Measurements from ENCODE around the gene BIRC7. TPM values are rescaled to one million over a fixed set of nuclear protein-coding genes. Genes with fewer than 3 reads are reported as not detected.

The BIRC7 gene
- total RNA-seq, 1 experiment from 2014 or later = 0.96 TPM

- no TSS peak for BruUV-seq (replicated peaks)
- TF ChIP-seq SIN3A (IDR thresholded peaks at IDR 0.05; ENCODE audit: low read depth) (no peak), TCF7L2 (IDR thresholded peaks at IDR 0.05; ENCODE audit: borderline replicate concordance, extremely low read depth, insufficient read depth, insufficient read length) (no peak), POLR2A (IDR thresholded peaks at IDR 0.05; ENCODE audit: borderline replicate concordance, extremely low read depth, insufficient read depth, insufficient read length) (no peak), JUND (IDR thresholded peaks at IDR 0.05) (no peak), ZBTB33 (IDR thresholded peaks at IDR 0.05; ENCODE audit: extremely low read depth, insufficient replicate concordance, low read length) (no peak), RAD21 (IDR thresholded peaks at IDR 0.05; ENCODE audit: low read depth) (no peak), EZH2phosphoT487 (IDR thresholded peaks at IDR 0.05; ENCODE audit: borderline replicate concordance) (no peak), FOSL1 (IDR thresholded peaks at IDR 0.05; ENCODE audit: low read depth) (no peak; the same call in 1 of the 2 replicates), ZNF274 (IDR thresholded peaks at IDR 0.05; ENCODE audit: low read depth, low read length) (no peak), CBX3 (IDR thresholded peaks at IDR 0.05; ENCODE audit: low read depth) (no peak), CTCF (IDR thresholded peaks at IDR 0.05 in 2 of 3, conservative IDR thresholded peaks at IDR 0.05 in 1 of 3; ENCODE audit: borderline replicate concordance in 1 of 3, insufficient read depth in 1 of 3, low read depth in 2 of 3, low read length in 2 of 3) (no peak), CEBPB (IDR thresholded peaks at IDR 0.05; ENCODE audit: low read depth) (no peak), ELF1 (IDR thresholded peaks at IDR 0.05; ENCODE audit: borderline replicate concordance, low read depth) (no peak), SRF (IDR thresholded peaks at IDR 0.05; ENCODE audit: low read depth) (no peak), EGR1 (IDR thresholded peaks at IDR 0.05; ENCODE audit: low read depth) (no peak), MAX (IDR thresholded peaks at IDR 0.05) (peak; percentile 56; the same call in 1 of the 2 replicates), SP1 (IDR thresholded peaks at IDR 0.05; ENCODE audit: low read depth) (no peak; the same call in none of the 2 replicates), ZFX (IDR thresholded peaks at IDR 0.05) (no peak), POLR2AphosphoS5 (IDR thresholded peaks at IDR 0.05; ENCODE audit: low read depth, low read length) (peak; percentile 45; the same call in 1 of the 2 replicates), YY1 (IDR thresholded peaks at IDR 0.05; ENCODE audit: extremely low read depth, insufficient replicate concordance, low read depth, low read length) (peak; percentile 18), ATF3 (IDR thresholded peaks at IDR 0.05) (no peak)
- intact Hi-C loops (cut with micrococcal nuclease) = loop anchor here (5.0 kb wide), 1 partner anchor 40 kb away; the partner anchor contains the start of gene ARFGAP1
- no peaks in the 10 kb centered on the region for H3K9me3 ChIP-seq (ENCODE audit: control insufficient read depth in 1 of 2, insufficient read depth in 1 of 2, low read depth in 1 of 2, low read length in 2 of 2)
- peak overlapping the region; percentile 1 to 42; a peak in 3 of 4 replicates for H3K4me3 ChIP-seq (replicated peaks in 1 of 2; ENCODE audit: low read depth in 1 of 2, low read length in 2 of 2)
- ChIA-PET POLR2A (interaction anchor here (2.2 kb wide), 1 partner anchor 9 kb away, joined by 11 read pairs; no protein-coding TSS in a partner anchor), RAD21 (ENCODE audit: low non-redundant PET in 1 of 2, low total read pairs in 2 of 2, uncharacterized antibody in 2 of 2, unreplicated experiment in 2 of 2) (interaction anchor here in 1 of 2 experiments (2.0 kb wide), 1 partner anchor 9 kb away, joined by 5 read pairs; no protein-coding TSS in a partner anchor), CTCF (interaction anchor here (6.2 kb wide), 1 partner anchor 8 kb away, joined by 107 read pairs; no protein-coding TSS in a partner anchor)
- H3K4me1 ChIP-seq (ENCODE audit: control insufficient read depth in 1 of 2, insufficient read depth in 2 of 2, low read length in 2 of 2) = peaks cover 38 to 62% of the 10 kb centered on the region in 2 experiments
- H3K4me2 ChIP-seq (ENCODE audit: low read length) = peak overlapping the region; percentile 80
- H2AFZ ChIP-seq (ENCODE audit: low read depth, low read length, poor library complexity, severe bottlenecking) = peak overlapping the region; percentile 77
- H3K9me2 ChIP-seq (ENCODE audit: insufficient read depth) = no peaks in the 10 kb centered on the region
- no peaks in the 10 kb centered on the region for H3K36me3 ChIP-seq (ENCODE audit: control insufficient read depth in 1 of 2, insufficient read depth in 2 of 2, low read length in 2 of 2)
- no peaks in the 10 kb centered on the region for H3K27me3 ChIP-seq (ENCODE audit: insufficient read depth, low read length)
- peak overlapping the region; percentile 69 for H3K27ac ChIP-seq (ENCODE audit: low read depth, low read length)
- no peaks in the 10 kb centered on the region for H3K79me2 ChIP-seq (ENCODE audit: insufficient read depth, low read length)
- DNase-seq (ENCODE audit: low read depth, low spot score) = peak; percentile 72
- ATAC-seq = peak; percentile 71
- no peaks in the 10 kb centered on the region for H4K20me1 ChIP-seq (ENCODE audit: insufficient read depth)
- peak overlapping the region; percentile 57 for H3K9ac ChIP-seq (ENCODE audit: low read length)
These were observed 3.3 kb upstream of the BIRC7 start for GRCh38 chr20:63232235-63233060.
